Endometrium (tissue), 2 donors: Measurements from ENCODE around the gene USP7.
"Not testable (repeated sequence)": the region's sequence is repeated elsewhere in the genome, so short reads cannot be mapped to it uniquely, and the experiment has no call there.

Experiments used
- FAIRE-seq: peaks from 2 replicates; lab custom pipeline; 2012; peaks lifted over from hg19 to GRCh38; lab: Jason Lieb, UNC
- donor health status: control.
- donor health status: control.

USP7 gene

DNA sequence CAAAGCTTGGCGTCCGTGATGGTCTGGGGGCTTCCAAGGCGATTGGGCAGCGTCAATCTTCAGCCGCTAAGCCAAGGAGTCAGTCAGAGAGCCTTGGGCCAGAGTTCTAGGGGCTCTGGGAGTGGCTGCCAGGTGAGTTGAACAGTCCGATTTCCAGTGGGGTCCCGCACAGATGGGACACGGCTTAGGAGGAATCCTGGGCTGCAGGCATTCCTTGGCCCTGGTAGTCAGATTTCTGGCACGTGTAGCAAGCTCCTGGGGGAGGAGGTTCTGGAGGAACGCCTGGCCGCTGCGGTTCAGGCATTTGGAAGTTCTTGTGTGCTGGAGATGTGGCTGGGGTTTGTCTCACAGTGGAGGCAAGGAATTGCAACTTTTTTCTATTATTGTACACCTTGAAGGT, 120.4 kb downstream of the USP7 start:
- not testable (repeated sequence) for FAIRE-seq
